Ovary (tissue), 9 donors: Measurements from ENCODE around the gene PTDSS2. TPM values are rescaled to one million over a fixed set of nuclear protein-coding genes. Genes with fewer than 3 reads are reported as not detected.
A peak's percentile ranks its signal among the peaks of the same experiment; 100 is the strongest.

Experiments
- DNase-seq, 5 donors: peaks; one replicate each; pipeline ENCODE4 v3.0.0-alpha.2; 2019 to 2020
- H3K27ac ChIP-seq, 2 donors: fragments of 200-600 bp; one replicate each; pipeline versions ENCODE4 v1.5.1 to v1.8.0; 2019 to 2022
- H3K27me3 ChIP-seq: fragments of 200-600 bp; one replicate; pipeline ENCODE4 v1.8.0; 2022
- H3K36me3 ChIP-seq: fragments of 200-600 bp; sonication (generic); one replicate; pipeline ENCODE4 v1.5.1; 2019
- H3K4me1 ChIP-seq: one replicate; pipeline ENCODE4 v1.8.1; 2013; ENCODE audit warnings: mild to moderate bottlenecking, moderate library complexity; ENCODE audit not compliant: insufficient read depth
- H3K4me3 ChIP-seq: fragments of 200-600 bp; sonication (generic); one replicate; pipeline ENCODE4 v1.5.1; 2017
- H3K9me3 ChIP-seq, 2 donors: fragments of 200-600 bp in 1 of 2; sonication (generic) in 1 of 2; one replicate each; pipeline versions ENCODE4 v1.5.1 to v1.8.1; 2013 to 2019; ENCODE audit warnings: mild to moderate bottlenecking in 1 of 2, moderate library complexity in 1 of 2
- EP300 ChIP-seq: sonication (generic); formaldehyde crosslinking; IDR thresholded peaks from one replicate; pipeline ENCODE4 v1.6.1; 2017; ENCODE audit warnings: antibody characterized with exemption
- POLR2A ChIP-seq: fragments of 450-650 bp; IDR thresholded peaks from one replicate; pipeline ENCODE4 v1.6.1; 2017; ENCODE audit warnings: antibody characterized with exemption, mild to moderate bottlenecking, moderate library complexity
- WGBS, 3 donors: extraction: QIAGEN DNeasy Blood & Tissue Kit in 1 of 3; methylation state at CpG; one replicate each; pipeline versions ENCODE4 v1.1.5 to v1.1.7; 2013 to 2017; 5-methylcytosine and 5-hydroxymethylcytosine counted together
- intact Hi-C, 4 donors: fragments of 100-400 bp; cut with DNase I; formaldehyde crosslinking; loops; one replicate each; pipeline versions ENCODE4 v1.11.0 to v1.15.1; 2022 to 2023
- polyA plus RNA-seq, 2 donors: library from polyadenylated mRNA; stranded (reverse); fragments of 200-250 nt in 1 of 2; fragments of 350-450 nt in 1 of 2; fragmentation: Illumina TruSeq in 1 of 2; extraction: RNeasy Lipid Tissue Mini Kit (QIAGEN cat#74804) in 1 of 2; gene quantifications; one replicate each; pipeline ENCODE4 v1.2.3, GENCODE V29; 2013 to 2014
- total RNA-seq, 7 donors: library from RNA; depleted of rRNA in 2 of 7; stranded (reverse); fragments of >200 nt in 2 of 7; fragmentation: NEBNext Ultra II Directional in 3 of 7; extraction: Animal tissue kit (Norgen Biotek cat#: 25700) in 3 of 7; gene quantifications; one replicate each; pipeline versions ENCODE4 v1.1.0 to v1.2.4, GENCODE V29; 2016 to 2023
- TF ChIP-seq, protein P1 (sequence below), 3 donors: fragments of 450-650 bp in 2 of 3; fragments of 200-600 bp in 1 of 3; IDR thresholded peaks; one replicate each; pipeline versions ENCODE4 v1.5.1 to v1.8.0; 2016 to 2022; ENCODE audit warnings: antibody characterized with exemption in 3 of 3, mild to moderate bottlenecking in 1 of 3
- donor health status: DM: no; HTN: no; CAD: no; lungs with moderate emphysema.
- donor health status: DM: no; HTN: no; CAD: no.
- donor health status: Bipolar disorder and iron deficiency.
- donor health status: DM: yes; HTN: yes; CAD: no.
- donor health status: DM: no; HTN: no; CAD: no.
- donor health status: DM: yes; HTN: yes; CAD: no.

PTDSS2 gene
- total and polyA plus RNA-seq, 9 donors: 17.1 to 56.5 (median 38.8) TPM

DNA sequence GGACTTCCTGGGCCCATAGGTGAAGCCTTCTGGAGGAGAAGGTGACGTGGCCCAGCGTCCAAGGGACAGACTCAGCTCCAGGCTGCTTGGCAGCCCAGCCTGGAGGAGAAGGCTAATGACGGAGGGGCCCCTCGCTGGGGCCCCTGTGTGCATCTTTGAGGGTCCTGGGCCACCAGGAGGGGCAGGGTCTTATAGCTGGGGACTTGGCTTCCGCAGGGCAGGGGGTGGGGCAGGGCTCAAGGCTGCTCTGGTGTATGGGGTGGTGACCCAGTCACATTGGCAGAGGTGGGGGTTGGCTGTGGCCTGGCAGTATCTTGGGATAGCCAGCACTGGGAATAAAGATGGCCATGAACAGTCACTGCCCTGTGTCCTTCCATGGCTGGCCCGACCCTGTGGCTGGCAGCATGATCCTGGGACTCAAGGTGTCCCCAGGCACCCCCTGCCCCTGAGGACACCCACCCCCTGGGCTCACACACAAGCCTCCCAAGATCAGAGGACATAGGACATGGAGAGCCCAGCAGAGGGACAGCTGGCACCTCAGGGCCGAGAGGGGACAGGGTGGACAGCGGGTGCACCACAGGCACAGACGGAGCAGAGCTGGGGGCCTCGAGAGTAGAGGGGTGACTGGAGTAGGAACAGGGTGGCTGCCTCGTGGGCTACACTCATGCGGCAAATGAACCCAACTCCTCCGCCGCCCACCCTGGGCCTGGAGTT is 45.4 kb upstream of the PTDSS2 start:
- Histone ChIP-seq H3K27me3 (no peaks in the 10 kb centered on the region), H3K27ac (no peak overlapping the region), H3K36me3 (no peaks in the 10 kb centered on the region), H3K4me3 (no peak overlapping the region), H3K9me3 (no peaks in the 10 kb centered on the region), H3K4me1 (no peaks in the 10 kb centered on the region)
- intact Hi-C loops: no loop called here
- DNase-seq: peak in 2 of 5 donors; percentile 16 to 30
- 89 to 93% (median 92%) methylated on average over 14 of the region's 14 CpGs for WGBS, 3 donors
- TF ChIP-seq POLR2A: no peak
- TF ChIP-seq, protein P1, sequence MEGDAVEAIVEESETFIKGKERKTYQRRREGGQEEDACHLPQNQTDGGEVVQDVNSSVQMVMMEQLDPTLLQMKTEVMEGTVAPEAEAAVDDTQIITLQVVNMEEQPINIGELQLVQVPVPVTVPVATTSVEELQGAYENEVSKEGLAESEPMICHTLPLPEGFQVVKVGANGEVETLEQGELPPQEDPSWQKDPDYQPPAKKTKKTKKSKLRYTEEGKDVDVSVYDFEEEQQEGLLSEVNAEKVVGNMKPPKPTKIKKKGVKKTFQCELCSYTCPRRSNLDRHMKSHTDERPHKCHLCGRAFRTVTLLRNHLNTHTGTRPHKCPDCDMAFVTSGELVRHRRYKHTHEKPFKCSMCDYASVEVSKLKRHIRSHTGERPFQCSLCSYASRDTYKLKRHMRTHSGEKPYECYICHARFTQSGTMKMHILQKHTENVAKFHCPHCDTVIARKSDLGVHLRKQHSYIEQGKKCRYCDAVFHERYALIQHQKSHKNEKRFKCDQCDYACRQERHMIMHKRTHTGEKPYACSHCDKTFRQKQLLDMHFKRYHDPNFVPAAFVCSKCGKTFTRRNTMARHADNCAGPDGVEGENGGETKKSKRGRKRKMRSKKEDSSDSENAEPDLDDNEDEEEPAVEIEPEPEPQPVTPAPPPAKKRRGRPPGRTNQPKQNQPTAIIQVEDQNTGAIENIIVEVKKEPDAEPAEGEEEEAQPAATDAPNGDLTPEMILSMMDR (IDR thresholded peaks at IDR 0.05): no peak
- no peak for TF ChIP-seq EP300

- H3K4me3 ChIP-seq: no peak overlapping the region
- H3K4me1 ChIP-seq: no peaks in the 10 kb centered on the region
- no peak overlapping the region for H3K27ac ChIP-seq
- intact Hi-C loops: no loop called here
- H3K36me3 ChIP-seq: no peaks in the 10 kb centered on the region
- TF ChIP-seq, protein P1 (IDR thresholded peaks at IDR 0.05): no peak
- TF ChIP-seq POLR2A: no peak
- no peak for TF ChIP-seq EP300
- 65 to 85% (median 76%) methylated on average over 17 of the region's 17 CpGs for WGBS, 3 donors
- H3K9me3 ChIP-seq: no peaks in the 10 kb centered on the region
- no peaks in the 10 kb centered on the region for H3K27me3 ChIP-seq
- peak in 1 of 5 donors; percentile 78 for DNase-seq
These were observed 44.6 kb upstream of the PTDSS2 start for GRCh38 chr11:405323-405953.

- H3K4me1 ChIP-seq: no peaks in the 10 kb centered on the region
- no peak overlapping the region for H3K27ac ChIP-seq
- 57 to 74% (median 61%) methylated on average over 41 to 47 of the region's 47 CpGs for WGBS, 3 donors
- peak overlapping the region; percentile 59 for H3K4me3 ChIP-seq
- H3K36me3 ChIP-seq: no peaks in the 10 kb centered on the region
- TF ChIP-seq POLR2A (no peak), EP300 (no peak)
- TF ChIP-seq, protein P1 (IDR thresholded peaks at IDR 0.05): no peak
- peak in 3 of 5 donors; percentile 46 to 62 (median 59) for DNase-seq
- H3K9me3 ChIP-seq: no peaks in the 10 kb centered on the region
- H3K27me3 ChIP-seq: no peaks in the 10 kb centered on the region
- intact Hi-C loops: no loop called here
These were observed 43.9 kb upstream of the PTDSS2 start for GRCh38 chr11:405954-406795.

DNA sequence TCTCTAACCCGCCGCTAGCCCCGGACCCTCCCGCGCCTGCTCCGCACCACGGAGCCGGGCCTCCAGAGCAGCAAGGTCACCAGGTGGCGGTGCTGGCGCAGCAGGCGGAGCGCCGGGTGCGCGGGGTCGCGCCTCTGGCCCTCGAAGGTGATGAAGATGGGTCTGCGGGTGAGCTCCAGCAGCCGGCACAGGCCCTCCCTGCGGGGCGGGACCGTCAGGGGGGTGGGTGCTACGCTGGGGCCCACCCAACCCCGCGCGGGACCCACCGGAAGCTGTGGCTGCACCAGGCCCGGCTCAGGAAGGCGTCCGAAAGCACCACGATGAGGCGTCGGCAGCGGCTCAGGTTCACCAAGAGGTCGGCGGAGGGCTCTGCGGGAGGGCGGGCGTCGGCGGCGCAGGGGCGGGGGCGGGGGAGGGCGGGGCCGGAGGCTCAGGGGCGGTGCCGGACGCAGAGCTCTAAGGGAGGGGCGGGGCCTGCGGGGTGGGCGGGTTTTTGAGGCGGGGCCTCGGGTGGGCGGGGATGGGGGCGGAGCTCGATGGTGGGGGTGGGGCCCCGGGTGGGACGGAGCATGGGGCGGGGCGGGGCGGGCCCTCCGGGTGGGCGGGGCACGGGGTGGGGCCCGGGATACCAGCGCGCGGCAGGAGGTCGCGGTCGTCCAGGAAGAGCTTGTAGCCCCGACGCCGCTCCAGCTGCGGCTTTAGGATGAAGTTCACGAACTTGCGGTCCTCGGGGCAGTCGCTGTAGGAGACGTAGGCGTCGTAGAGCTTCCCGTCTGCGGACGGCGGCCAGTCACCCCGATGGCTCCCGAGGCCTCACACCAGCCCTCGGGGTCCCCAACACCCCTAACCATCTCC is 43.1 kb upstream of the PTDSS2 start:
- intact Hi-C loops: no loop called here
- TF ChIP-seq EP300: no peak
- TF ChIP-seq POLR2A: no peak
- TF ChIP-seq, protein P1 (IDR thresholded peaks at IDR 0.05): no peak
- Histone ChIP-seq H3K4me1 (no peaks in the 10 kb centered on the region), H3K27ac (no peak overlapping the region), H3K27me3 (no peaks in the 10 kb centered on the region), H3K9me3 (no peaks in the 10 kb centered on the region), H3K36me3 (no peaks in the 10 kb centered on the region), H3K4me3 (peak overlapping the region; percentile 59)
- 3 to 20% (median 10%) methylated on average over 17 to 91 of the region's 91 CpGs for WGBS, 3 donors
- peak; percentile 67 to 86 (median 75) for DNase-seq
